GM03348 (cell line): ENCODE measurements around the gene DDRGK1.

ENCODE experiments used
- DNase-seq: peaks from one replicate; pipeline ENCODE4 v3.0.0; 2012; ENCODE audit warnings: low spot score

The DDRGK1 gene

DNA sequence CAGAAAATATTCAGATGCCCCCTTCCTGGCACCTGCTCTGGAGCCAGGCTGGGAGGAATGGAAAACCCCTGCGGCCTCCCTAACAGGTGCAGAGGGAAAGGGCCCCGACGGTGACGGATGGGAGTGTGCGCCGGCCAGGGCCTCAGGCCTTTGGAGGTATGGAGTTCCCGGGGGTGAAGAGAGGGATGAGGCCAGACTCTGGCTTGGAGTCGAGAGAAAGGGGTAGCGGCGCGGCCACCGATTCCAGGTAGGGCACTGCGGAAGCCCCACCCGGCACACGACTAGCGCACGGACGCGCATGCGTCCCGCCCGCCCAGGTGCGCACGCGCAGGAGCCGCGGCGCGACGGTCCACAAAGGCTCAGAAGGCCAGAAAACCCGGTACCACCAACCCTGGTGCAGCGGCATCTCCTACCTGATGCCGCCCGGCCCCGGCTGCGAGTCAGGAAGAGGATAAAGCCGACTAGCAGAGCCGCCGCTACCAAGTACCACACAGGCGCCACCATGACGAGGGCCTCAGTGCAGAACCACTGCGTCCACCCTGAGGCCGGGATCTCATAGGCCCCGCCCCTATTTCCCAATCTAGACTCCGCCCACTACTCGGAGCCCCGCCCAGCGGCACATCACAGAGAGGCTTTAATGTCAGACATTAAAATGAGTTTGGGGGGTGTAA is at the start of gene DDRGK1:
DDRGK1 (minus strand) TSS at position 559 of the 671 bp plus-strand sequence; CDS start at position 504, 55 bp downstream.
- DNase-seq, result peak; percentile 96

DNA sequence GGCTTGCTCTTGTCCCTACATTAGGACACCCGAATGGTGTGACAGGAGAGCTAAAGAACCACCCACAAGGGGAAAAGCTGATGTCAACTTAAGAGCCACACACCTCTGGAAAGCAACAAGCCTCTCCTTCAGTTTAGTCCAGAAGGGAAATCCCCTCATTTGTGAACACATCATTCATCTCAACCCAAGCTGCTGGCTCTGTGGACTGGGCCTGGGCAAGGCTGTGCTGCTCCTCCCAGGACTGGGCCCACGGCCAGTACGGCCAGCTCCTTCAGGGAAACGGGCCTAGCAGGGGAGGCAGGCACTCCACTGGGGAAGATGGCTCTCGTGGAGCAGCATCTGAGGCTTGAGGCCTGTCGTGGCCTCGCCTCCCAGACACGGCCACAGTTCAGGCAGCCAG is 47.3 kb upstream of the DDRGK1 start:
- peak; percentile 67 for DNase-seq

DNA sequence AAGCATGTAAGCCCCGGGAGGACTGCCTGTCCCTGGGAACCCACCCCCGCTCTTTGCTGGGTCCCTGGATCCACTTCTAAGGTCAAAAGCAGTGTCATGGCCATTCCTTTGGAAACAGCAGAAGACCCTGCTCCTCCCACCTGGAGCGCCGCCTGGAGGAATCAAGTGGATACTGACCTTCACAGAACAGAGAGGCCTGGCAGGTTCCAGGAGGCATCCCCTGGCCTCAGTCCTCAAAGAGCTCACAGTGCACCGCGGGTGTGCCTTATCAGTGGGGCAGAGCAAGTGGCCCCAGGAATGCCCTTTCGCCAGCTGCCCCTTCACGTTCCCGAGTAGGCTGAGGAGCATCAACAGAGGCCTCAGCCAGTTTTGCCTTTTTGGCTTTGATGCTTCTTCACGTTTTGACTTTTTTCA is 45.6 kb upstream of the DDRGK1 start:
- no peak for DNase-seq

DNA sequence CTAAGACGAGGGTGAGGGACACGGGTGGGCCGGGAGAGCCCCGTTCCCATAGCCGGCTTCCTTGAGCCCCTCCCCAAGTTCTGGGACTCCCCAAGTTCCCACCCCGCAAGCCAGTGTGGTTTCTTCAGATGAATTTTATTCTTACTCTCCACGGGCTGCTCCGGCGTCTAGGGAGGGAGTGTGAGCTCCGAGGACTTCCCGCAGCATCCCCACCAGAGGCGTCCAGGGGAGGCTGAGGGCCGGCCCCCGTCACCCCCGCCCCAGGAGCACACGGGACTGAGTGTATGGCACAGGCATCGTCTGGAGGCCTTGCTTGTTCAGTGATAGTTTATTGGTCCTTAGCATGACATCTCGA is 44.5 kb upstream of the DDRGK1 start:
- no peak for DNase-seq

DNA sequence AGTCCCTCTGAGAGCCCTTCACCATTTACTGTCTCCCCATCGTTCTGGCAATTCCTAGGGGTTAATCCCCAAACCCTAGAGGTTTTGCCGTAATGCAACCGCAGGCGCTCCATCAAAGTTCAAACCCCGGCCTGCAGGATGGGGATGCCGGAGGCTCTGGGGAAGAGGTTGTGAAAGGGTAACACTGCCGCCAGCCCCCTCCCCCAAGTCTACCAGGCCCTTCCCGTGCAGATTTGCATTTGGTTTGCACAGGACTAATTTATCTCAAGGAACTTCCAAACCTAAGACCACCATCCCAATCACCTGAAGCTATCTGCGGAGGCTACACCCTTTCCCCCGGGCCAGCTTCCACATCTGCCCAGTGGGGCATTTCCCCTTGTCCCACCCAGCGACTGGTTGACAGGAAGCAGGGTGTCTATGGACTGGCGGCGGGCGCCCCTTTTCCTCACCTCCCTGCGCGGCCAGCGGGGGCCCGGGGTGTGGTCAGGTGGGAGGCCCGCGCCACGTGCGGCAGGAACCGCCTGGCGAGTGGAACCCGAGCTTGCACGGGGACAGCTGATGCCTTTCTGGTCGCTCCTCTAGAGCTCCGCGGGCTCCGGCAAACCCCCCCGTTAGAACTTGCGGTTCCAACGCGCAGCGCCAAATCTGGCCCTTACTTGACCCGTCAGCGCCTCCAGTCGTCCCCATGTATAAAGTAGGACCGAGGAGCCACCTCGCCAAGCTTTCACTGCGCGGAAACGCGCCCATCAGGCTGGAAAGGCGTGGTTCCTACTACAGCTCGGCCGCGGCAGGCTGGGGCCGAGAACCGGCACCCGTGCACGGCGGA is 43.9 kb upstream of the DDRGK1 start:
- peak; percentile 44 for DNase-seq

DNA sequence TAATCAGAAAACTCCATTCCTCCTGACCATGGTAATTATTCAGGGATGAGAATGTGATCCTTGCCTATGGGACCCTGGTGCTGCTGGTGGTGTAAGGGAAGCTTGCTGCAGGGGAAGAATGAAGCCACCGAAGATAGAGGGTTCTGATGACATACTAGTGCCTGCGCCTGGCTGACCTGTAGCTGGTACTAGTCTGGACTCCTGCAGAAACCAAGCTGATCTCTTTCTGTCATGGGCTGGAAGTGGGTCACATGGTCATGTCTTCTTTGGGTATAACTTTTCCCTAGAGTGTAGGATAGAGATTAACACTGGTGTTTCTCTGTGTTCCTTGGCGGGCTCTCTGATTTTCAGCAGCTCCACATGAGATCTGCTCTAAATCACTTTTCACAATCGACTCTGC is 43.2 kb upstream of the DDRGK1 start:
- no peak for DNase-seq

DNA sequence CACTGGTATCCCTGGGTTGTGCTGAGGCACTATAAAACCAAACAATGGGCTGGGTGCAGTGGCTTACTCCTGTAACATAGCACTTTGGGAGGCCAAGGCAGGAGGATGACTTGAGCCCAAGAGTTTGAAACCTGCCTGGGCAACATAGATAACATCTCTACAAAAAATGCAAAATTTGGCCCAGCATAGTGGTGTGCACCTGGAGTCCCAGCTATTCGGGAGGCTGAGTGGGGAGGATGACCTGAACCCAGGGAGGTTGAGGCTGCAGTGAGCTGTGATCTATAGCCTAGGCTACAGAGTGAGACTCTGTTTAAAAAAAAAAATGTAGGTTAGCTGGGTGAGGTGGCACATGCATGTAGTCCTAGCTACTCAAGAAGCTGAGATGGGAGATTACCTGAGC is 42.2 kb upstream of the DDRGK1 start:
- DNase-seq, result no peak

DNA sequence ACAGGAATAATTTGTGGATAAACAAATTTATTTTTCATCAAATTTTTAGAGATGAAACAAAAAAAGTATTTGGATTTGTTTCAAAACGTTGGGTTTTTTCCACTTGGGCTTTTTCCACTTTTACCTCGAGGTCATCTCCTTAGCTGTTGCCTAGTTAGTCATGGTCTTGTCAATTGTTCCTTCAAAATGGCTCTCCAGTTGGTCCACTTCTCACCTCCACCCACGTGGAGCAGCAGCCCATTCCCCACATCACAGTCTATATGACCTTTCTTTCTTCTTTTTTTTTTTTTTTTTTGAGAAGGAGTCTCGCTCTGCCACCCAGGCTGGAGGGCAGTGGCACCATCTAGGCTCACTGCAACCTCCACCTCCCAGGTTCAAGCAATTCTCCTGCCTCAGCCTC is 41.2 kb upstream of the DDRGK1 start:
- no peak for DNase-seq

DNA sequence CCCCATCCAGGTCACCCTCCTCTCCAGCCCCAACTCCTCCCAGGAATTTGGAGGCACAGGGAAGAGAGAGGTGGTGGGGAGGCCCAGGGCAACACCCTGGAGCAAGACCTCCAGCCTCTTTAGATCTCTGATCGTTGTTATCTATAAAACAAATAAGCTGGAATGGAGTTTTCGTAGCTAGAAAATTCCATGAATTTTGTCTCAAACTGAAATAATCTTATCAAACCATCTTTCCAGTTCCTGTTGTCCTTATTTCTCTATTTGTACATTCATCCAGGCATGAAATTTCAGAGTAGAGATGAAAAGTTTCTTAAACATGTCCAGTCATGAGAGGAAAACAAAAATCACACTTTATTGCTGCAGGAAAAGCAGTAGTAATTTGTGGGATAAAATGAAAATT is 40.7 kb upstream of the DDRGK1 start:
- DNase-seq, result no peak

DNA sequence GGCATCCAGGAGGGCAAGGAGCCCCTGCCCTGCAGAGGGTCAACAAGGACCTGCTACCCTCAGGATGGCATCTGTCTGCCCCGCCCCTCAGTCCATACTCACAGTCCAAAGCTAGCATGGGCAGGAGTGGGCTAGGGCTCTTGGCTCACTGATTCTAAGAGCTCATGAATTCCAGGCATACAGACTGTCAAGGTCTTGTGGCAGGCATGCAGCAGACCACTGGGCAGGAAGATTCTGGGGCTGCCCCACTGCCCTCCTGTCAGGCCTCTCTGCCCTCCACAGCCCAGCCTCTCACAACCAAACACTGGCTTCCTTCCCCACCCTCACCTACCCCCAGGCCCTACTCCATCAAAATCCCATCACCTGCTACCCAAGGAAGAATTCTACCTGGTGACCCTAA is 40.1 kb upstream of the DDRGK1 start:
- no peak for DNase-seq

DNA sequence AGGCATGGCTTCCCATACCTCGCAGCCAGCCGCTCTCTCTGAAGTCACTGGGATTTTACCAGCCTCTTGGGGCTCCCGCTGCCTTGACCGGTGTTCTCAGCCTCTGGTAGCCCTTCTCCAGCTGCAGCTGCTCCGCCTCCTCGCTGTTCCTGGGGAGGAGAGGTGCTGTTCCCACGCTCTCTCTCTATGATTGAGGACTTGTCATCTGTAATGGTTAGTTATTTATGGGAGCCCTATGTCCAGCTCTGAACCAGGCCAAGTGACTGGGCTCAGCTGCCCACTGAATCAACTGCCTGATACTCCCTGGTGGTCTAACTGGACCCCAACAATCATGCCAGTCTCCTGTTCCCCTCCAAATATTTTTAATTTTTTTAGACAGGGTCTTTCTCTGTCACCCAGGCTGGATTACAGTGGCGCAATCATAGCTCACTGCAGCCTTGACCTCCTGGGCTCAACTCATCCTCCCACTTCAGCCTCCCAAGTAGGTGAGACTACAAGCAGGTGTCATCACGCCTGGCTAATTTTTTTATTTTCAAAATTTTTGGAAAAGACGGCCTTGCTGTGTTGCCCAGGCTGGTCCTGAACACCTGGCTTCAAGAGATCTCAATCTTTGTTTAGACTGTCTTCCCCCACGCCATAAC is 39.4 kb upstream of the DDRGK1 start:
- no peak for DNase-seq

DNA sequence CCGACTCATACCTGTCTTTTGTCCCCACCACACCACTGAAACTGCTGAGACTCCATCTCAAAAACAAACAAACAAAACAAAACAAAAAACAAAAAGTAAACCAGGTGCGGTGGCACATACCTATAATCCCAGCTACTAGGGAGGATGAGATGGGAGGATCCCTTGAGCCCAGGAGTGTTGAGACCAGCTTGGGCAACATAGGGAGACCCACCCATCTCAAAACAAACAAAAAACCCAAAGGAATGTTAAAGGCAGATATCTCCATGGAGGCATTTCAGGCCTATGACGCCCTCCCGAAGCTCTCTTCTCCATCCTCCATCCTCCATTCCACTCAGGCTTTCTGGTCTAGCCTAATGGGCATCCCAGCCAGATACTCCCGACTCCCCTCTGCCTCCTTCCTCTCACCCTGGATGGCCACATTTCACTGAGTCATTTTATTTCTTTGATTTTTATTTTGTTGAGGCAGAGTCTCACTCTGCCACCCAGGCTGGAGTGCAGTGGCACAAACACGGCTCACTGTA is 37.8 kb upstream of the DDRGK1 start:
- DNase-seq, result no peak

DNA sequence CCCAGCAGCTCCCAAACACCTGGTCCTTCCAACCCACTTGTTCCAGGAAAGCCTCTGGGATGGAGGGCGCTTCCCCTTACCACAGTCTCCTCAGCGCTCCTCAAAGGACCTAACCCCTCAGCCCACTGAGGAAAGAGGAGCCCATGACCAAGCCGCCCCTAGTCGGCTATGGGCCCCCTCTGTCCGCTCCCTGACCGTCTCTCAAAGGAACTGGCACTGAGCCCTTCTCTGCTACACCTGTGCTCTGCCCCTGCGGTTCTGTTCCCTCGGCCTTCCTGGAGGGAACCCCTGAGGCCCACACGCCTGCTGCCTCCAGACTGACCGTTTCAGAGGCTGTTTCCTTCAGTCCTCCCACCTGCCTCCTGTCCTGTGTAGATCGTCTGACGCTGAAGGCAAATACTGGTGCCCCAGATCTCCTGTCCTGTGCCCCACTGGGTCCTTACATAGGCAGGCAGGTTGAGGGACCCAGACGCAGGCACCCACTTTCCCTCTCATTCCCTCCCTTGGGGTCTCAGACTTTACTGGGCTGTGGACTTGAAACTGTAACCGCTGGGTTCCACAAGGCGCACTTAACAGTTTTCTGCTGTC is 36.4 kb upstream of the DDRGK1 start:
- DNase-seq, result no peak

DNA sequence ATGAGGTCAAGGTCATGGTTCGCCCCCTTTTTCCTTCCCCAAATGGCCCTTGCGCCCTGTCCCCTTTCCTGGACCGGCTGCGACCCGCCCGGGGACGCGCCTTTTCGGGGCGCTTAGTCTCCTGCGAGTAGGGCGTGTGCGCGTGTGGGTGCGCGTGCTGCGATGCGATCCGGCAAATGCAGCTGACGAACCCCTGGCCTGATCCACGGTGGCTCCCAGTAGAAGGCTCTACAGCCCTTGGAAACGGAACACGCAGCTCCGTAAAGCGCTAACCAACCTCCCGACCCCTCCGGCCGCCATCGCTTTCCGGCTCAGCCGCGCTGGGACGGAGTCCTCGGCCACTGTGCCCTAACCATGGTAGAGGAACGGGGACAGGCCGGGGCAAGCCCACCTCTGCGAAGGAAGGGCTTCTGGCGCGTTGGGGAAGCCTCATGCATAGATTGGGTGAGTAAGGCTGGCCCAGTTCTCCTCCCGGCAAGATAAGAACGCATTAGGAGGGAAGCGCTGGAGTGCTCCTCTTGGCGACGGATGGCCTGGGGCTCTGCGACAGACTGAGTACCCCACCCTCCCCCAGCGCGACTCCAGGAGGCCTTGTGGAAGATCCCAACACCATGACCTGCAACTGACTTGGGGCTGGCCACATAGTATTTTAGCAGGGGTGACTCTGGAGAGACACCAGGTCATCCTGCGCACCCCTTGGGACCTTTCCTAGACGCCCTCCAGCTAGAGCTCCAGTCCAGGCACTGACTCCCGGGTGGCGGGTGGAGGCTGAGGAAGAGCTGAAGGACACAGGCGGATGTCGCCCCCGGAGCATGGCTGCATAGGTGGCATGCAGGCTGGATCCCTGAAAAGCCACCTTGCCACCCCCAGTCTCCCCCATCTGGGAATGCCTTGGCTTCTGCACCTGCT is 35.6 kb upstream of the DDRGK1 start:
- peak; percentile 70 for DNase-seq

DNA sequence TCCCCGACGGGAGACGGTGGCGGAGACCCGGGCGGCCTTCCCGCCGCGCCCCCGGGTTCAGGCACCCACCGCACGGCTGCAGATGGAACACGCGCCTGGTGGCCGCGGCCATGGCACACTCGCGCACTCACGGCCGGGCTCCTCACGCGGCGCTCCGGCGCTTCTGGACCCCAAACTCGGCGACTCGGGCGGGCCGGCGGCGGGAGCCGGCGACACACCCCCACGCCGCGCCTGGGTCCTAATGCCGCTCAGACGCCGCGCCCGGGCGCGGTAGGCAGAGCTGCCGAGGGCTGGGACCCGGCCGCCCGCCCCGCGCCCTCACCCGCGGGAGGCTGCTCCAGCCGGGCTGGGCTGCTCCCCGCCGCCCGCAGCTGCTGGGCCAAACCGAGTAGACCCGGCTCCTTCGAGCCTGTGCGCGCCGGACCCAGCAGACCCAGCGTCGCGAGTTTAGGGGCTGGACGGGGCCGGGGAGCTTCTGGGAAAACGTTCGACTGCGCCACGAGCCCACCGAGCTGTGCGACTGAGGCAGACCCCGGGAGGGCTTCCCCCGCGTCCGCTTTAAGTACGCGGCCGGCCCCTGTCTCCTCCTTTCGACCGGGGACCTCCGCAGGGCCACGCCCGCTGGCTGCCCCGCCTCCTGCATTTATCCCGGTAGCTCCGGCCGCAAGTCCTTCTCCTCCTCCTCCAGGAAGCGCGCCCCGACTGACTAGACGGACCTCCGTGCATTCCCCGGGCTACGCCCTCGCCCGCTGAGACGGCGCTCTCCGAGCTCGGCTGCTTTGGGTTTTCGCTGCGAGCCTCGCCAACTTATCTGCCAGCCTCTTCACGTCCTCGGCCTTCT is 34.8 kb upstream of the DDRGK1 start, which contains the start of gene SLC4A11:
SLC4A11 (minus strand) TSS at position 165 of the 841 bp plus-strand sequence; CDS start at position 112, 53 bp downstream.
- DNase-seq, result peak; percentile 93

DNA sequence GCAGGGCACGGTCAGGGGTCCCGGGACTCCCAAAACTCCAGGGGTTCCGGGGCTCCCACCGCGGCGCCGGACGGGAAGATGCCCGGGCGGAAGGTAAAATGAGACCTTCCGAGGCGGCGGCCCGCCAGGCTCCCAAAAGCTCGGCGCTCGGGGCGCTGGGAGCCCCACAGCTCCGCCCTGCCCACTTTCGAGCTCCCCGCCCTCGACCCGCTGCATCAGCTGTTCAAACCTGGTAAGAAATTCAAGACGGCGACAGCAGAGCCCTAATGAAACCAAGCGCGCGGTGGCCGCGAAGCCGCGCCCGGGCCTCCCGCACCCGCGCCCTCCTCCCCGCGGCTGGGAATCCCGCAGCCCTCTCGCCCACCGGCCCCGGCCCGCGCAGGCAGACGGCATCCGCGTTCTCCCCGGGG is 34.1 kb upstream of the DDRGK1 start:
- DNase-seq, result peak; percentile 80

DNA sequence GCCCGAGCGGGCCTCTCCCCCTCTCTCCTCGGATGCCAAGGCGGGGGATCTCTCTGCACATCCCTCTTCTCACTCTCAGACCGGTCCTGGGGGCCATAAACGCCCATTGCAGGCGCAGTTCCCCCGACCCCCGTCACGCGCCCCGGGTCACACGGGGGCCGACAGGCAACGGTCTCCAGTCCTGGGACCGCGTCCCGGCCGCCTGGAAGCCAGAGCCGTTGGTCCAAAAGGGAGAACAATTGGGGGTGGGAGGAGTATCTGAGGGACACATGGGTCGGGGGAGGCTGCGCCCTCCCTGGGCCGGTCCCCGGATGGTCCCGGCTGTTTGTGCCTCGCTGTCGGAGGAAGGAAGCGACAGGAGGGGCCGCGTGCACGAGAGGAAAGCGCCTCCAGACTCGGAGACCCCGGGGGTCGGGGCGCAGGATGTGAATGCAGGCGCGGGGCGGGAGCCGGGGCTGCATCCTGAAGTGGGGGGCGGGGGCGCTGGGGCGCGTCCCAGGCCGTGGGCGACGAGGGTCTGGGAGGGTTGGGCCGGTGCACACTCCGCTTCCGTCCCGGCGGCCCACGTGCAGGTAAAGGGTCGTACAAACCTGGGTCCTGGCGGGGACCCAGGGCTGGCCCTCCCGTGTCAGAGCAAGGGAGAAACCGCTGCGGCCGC is 33.6 kb upstream of the DDRGK1 start:
- DNase-seq, result no peak

DNA sequence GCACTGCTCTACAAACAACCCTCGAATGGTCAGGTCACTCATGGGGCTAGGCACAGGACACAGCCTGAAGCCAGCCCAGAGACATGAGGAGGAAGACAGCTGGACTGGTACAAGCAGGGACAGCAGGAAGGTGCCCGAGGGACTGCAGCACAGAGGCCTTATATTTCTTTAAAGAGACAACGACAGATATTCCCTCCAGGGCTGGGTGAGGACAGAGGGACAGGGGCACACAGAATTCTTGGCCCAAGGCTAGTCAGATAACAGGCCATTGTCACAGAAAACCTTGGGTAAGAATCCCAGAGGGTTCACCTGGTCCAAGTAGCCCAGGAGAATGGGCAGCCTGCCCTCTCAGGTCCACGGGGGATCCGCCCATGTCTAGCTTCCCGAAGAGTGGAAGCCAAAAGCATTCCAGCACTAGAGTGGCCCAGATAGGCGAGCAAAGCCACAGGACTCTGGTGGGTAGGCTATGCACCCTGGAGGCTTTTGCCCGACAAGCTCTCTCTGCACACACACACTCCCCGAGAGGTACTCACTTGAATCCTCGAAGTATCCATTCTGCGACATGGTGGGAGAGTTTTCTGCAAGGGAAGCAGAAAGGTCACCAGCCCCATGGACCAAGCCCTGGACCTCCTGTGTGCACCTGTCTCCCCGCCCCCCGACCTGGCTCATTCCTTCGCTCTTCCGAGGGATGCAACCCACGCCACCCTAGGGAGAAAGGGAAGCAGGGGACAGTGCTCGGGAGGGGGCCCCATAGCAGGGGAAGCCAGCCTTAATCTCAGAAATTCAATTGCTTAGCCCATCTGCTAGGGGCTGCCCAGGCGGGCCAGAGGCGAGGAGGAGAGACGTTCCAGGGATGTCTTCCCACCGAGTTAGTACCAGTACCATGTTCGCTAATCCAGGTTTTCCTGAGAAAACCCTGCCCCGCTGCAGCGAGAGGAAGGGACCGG is 32.8 kb upstream of the DDRGK1 start:
- DNase-seq, result no peak
